HCT116 (cell line): ENCODE measurements around the gene HSFX4. TPM values are rescaled to one million over a fixed set of nuclear protein-coding genes. Genes with fewer than 3 reads are reported as not detected.
"Not testable (repeated sequence)": the region's sequence is repeated elsewhere in the genome, so short reads cannot be mapped to it uniquely, and the experiment has no call there.

ENCODE experiments used
- ATAC-seq: fragments of 200-7000 bp; cut with Tn5 transposase; 2 replicates; pipeline ENCODE4 v1.9.1; 2020; ENCODE audit warnings: mild to moderate bottlenecking, moderate library complexity
- BruUV-seq: library from RNA; stranded (reverse); fragments of 400-500 nt; replicated peaks from 2 replicates; lab custom pipeline; 2021; lab: Mats Ljungman, UMichigan
- CTCF ChIA-PET: fragments of 300-600 bp; sonication (Branson Sonifier 250); formaldehyde crosslinking; loops from one replicate; lab custom pipeline; 2021; ENCODE audit warnings: antibody characterized with exemption; lab: Charles Lee
- POLR2A ChIA-PET: fragments of 300-600, 350-600 bp; sonication (Branson Sonifier 250); formaldehyde crosslinking; loops from one replicate; lab custom pipeline; 2021; ENCODE audit warnings: antibody characterized with exemption; lab: Charles Lee
- RAD21 ChIA-PET, 2 experiments: fragments of 300-600 bp; sonication (Branson Sonifier 250); formaldehyde crosslinking; loops; one replicate each; lab custom pipeline; 2023; ENCODE audit warnings: low total read pairs in 2 of 2; ENCODE audit not compliant: uncharacterized antibody in 2 of 2, unreplicated experiment in 2 of 2, low non-redundant PET in 1 of 2; lab: Charles Lee
- DNase-seq: peaks from one replicate; pipeline ENCODE4 v3.0.0-alpha.2; 2010; ENCODE audit warnings: low read depth, low spot score
- H2AFZ ChIP-seq: fragments of 200-600 bp; shearing (Covaris generic), sonication (generic); 2 replicates; pipeline ENCODE4 v1.6.1; 2017; ENCODE audit warnings: low read depth, mixed run types, mixed read lengths, antibody characterized with exemption, low read length; ENCODE audit not compliant: poor library complexity, severe bottlenecking
- H3K27ac ChIP-seq: 2 replicates; pipeline ENCODE4 v1.5.1; 2012; ENCODE audit warnings: low read depth, low read length
- H3K27me3 ChIP-seq: fragments of 200-600 bp; sonication (generic); 2 replicates; pipeline ENCODE4 v1.6.1; 2016; ENCODE audit warnings: mixed run types, low read length, mixed read lengths; ENCODE audit not compliant: insufficient read depth
- H3K36me3 ChIP-seq, 2 experiments: fragments of 200-500 bp in 1 of 2; fragments of 200-600 bp in 1 of 2; sonication (Bioruptor generic) in 1 of 2; sonication (generic) in 1 of 2; 2 replicates each; pipeline versions ENCODE4 v1.5.1 to v1.6.1; 2014 to 2016; ENCODE audit warnings: low read length in 2 of 2, inconsistent platforms in 1 of 2, mixed read lengths in 1 of 2, mixed run types in 1 of 2; ENCODE audit not compliant: insufficient read depth in 2 of 2, control insufficient read depth in 1 of 2
- H3K4me1 ChIP-seq, 2 experiments: fragments of 200-600 bp in 1 of 2; sonication (generic) in 1 of 2; 2 replicates each; pipeline versions ENCODE4 v1.5.1 to v1.6.1; 2012 to 2017; ENCODE audit warnings: low read length in 2 of 2, inconsistent platforms in 1 of 2, mild to moderate bottlenecking in 1 of 2, mixed read lengths in 1 of 2, mixed run types in 1 of 2, moderate library complexity in 1 of 2; ENCODE audit not compliant: insufficient read depth in 2 of 2, control insufficient read depth in 1 of 2
- H3K4me2 ChIP-seq: fragments of 200-600 bp; sonication (generic); 2 replicates; pipeline ENCODE4 v1.6.1; 2017; ENCODE audit warnings: mixed run types, low read length, mixed read lengths
- H3K4me3 ChIP-seq, 2 experiments: fragments of 200-600 bp in 1 of 2; sonication (generic) in 1 of 2; replicated peaks in 1 of 2; 2 replicates each; pipeline ENCODE4 v1.5.1; 2011 to 2016; ENCODE audit warnings: low read length in 2 of 2, control low read depth in 1 of 2, low read depth in 1 of 2, mild to moderate bottlenecking in 1 of 2, mixed read lengths in 1 of 2, mixed run types in 1 of 2
- H3K79me2 ChIP-seq: fragments of 200-600 bp; sonication (generic); 2 replicates; pipeline ENCODE4 v1.6.1; 2017; ENCODE audit warnings: mild to moderate bottlenecking, mixed run types, low read length, moderate library complexity, mixed read lengths; ENCODE audit not compliant: insufficient read depth
- H3K9ac ChIP-seq: fragments of 200-600 bp; sonication (generic); 2 replicates; pipeline ENCODE4 v1.6.1; 2016; ENCODE audit warnings: low read length, mixed read lengths
- H3K9me2 ChIP-seq: fragments of 200-600 bp; sonication (generic), shearing (Covaris generic); 2 replicates; pipeline ENCODE4 v1.6.1; 2017; ENCODE audit warnings: mixed run types, mild to moderate bottlenecking, moderate library complexity; ENCODE audit not compliant: insufficient read depth
- H3K9me3 ChIP-seq, 2 experiments: fragments of 200-500 bp in 1 of 2; fragments of 200-600 bp in 1 of 2; sonication (Bioruptor generic) in 1 of 2; sonication (generic) in 1 of 2; 2 replicates each; pipeline ENCODE4 v1.6.1; 2014 to 2017; ENCODE audit warnings: low read length in 2 of 2, mixed read lengths in 2 of 2, inconsistent platforms in 1 of 2, low read depth in 1 of 2, mild to moderate bottlenecking in 1 of 2, mixed run types in 1 of 2, moderate library complexity in 1 of 2; ENCODE audit not compliant: control insufficient read depth in 1 of 2, insufficient read depth in 1 of 2
- H4K20me1 ChIP-seq: fragments of 200-600 bp; sonication (generic), shearing (Covaris generic); 2 replicates; pipeline ENCODE4 v1.6.1; 2017; ENCODE audit warnings: mixed run types, mild to moderate bottlenecking, moderate library complexity; ENCODE audit not compliant: insufficient read depth
- CBX3 ChIP-seq: IDR thresholded peaks from 2 replicates; pipeline ENCODE4 v1.6.1; 2012; ENCODE audit warnings: low read depth
- POLR2A ChIP-seq: IDR thresholded peaks from 2 replicates; pipeline ENCODE4 v1.7.0; 2011; ENCODE audit warnings: borderline replicate concordance; ENCODE audit not compliant: insufficient read depth, insufficient read length; ENCODE audit errors: extremely low read depth
- POLR2AphosphoS5 ChIP-seq: IDR thresholded peaks from 2 replicates; pipeline ENCODE4 v1.6.1; 2011; ENCODE audit warnings: mild to moderate bottlenecking, low read depth, low read length, moderate library complexity
- intact Hi-C: fragments of 100-400 bp; cut with micrococcal nuclease; formaldehyde crosslinking; loops from 2 replicates; pipeline ENCODE4 v1.10.0; 2022
- total RNA-seq: library from RNA; stranded (reverse); gene quantifications from one replicate; pipeline ENCODE4 v1.2.1, GENCODE V29; 2021; ENCODE audit not compliant: unreplicated experiment

The HSFX4 gene
- total RNA-seq, 1 experiment from 2014 or later, result not detected

DNA sequence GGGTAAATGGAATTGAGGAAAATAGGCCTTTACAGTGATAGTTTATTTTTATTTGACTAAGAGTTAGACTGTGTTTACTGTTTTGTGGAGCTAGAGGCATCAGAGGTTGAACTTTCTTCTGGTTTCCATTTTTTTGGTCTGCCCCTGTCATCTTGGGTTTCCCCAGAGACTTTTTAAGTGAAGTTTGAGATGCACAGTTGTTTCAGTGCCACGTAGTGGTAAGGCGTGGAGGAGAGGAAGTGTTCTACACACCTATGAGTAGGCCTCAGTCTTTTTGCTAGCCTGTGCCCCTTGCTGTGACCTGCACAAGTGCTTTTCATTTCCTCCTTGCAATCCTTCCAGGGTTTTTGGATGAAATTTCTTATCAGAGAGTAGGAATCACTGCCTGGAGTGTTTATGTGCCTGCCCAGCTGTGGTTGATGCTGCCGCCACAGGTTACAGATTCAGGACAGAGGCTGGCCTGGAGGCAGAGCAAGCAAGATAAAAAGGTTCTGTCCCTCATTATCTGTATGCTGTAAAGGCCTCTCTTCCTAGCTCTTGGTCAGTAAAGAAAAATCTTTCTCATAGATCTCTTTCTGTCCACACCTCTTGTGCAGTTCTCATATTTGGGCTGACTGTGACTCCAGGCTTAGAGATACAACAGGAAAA, 12.5 kb upstream of the HSFX4 start (continued):
- TF ChIP-seq POLR2AphosphoS5 (no peak), CBX3 (no peak), POLR2A (no peak)

DNA sequence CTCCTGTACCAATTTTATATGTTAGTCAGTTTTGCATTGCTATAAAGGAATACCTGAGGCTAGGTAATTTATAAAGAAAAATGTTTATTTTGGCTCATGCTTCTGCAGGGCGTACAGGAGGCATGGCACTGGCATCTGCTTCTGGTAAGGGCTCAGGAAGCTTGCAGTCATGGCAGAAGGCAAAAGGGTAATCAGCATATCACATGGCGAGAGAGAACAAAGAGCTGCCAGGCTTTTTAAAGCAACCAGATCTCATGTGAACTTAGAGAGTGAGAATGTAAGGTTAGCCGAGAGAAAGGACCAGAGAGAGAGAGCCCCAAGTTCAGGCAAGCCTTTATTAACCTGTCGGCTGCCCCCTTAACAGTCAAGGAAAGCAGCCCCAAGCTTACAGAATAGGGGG, 5.5 kb upstream of the HSFX4 start:
- H3K4me3 ChIP-seq, H3K27me3 ChIP-seq, H3K9me2 ChIP-seq, H3K4me1 ChIP-seq, ATAC-seq, POLR2A ChIA-PET, H3K79me2 ChIP-seq, BruUV-seq, intact Hi-C loops, H3K36me3 ChIP-seq, CTCF ChIA-PET, H2AFZ ChIP-seq, H3K4me2 ChIP-seq, RAD21 ChIA-PET, DNase-seq, H3K9ac ChIP-seq, H3K9me3 ChIP-seq, H4K20me1 ChIP-seq, H3K27ac ChIP-seq: not testable (repeated sequence)

DNA sequence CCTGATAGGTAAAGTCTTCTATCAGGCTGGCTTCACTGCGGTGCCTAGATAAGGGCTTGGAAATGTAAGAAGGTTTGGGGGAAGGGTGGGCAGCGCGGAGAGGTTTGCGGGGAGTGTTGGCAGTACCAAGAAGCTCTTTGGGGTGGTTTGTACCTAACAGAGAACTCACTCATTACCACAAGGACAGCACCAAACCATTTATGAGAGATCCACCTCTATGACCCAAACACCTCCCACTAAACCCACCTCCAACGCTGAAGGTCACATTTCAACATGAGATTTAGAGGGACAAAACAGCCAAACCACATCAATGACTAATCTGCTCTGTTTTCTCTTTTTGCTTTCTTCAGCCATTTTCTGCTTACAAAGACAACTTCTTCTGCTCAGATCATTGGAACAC, 4.9 kb upstream of the HSFX4 start:
- BruUV-seq, H3K27ac ChIP-seq, H2AFZ ChIP-seq, H3K4me1 ChIP-seq, intact Hi-C loops, DNase-seq, H3K36me3 ChIP-seq, CTCF ChIA-PET, H3K9me2 ChIP-seq, H3K79me2 ChIP-seq, H4K20me1 ChIP-seq, H3K4me2 ChIP-seq, H3K9me3 ChIP-seq, H3K4me3 ChIP-seq, H3K9ac ChIP-seq, H3K27me3 ChIP-seq, POLR2A ChIA-PET, ATAC-seq, RAD21 ChIA-PET: not testable (repeated sequence)

DNA sequence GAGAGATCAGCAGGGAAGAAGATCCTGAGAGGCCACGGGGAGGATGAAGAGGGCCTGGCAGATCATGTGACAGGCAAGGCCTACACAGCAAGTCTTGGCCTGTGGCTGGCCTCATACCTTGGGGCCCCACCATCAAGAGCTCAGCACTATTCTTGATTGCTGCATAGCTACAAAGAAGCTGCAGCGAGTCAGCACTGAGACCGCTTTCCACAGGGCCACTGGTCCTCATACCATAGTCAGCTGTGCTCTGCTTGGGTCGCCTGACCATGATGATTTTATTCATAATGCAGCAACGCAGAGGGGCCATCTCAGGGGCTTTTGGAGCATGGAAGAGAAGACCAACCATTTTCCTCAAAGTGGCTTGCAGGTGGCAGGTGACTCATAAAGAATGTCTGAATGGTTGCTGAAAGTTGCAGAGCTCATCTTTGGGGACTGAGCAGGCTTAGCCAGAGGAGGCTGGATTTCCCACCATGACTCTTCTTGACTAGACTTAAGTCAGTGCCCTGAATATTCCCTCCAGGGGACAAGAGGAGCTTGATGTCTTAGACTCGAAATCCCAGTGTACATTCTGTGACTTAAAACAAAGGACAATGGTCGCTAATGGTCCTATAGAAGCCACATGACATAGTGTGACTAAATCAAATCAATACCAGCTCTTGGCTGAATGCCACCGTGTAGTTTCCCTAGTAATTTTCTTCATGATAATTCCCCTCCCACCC, 2.0 kb upstream of the HSFX4 start:
- DNase-seq, H3K4me3 ChIP-seq, H3K36me3 ChIP-seq, H3K27ac ChIP-seq, H3K9ac ChIP-seq, H3K4me1 ChIP-seq, ATAC-seq, H2AFZ ChIP-seq, H4K20me1 ChIP-seq, intact Hi-C loops, RAD21 ChIA-PET, H3K9me2 ChIP-seq, BruUV-seq, H3K27me3 ChIP-seq, H3K79me2 ChIP-seq, H3K4me2 ChIP-seq, POLR2A ChIA-PET, H3K9me3 ChIP-seq, CTCF ChIA-PET: not testable (repeated sequence)

DNA sequence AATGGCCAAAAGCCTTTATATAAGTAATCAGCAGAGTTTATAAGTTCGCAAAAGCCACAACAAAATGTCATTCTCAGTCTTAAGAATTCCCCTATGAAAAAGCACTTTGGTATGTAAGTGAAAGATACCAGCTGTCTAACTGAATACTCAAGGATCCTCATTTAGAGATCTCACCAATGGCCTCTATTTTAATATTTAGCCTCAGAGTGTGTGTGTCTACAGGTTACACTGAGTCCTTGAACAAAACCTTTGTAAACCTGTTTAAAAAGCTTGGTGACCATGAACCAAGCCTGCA, 1.5 kb upstream of the HSFX4 start:
- H3K27ac ChIP-seq, result not testable (repeated sequence)

More for the DNA sequence above, 1.5 kb upstream of the HSFX4 start:
- H3K4me2 ChIP-seq, H3K36me3 ChIP-seq, ATAC-seq, DNase-seq, H2AFZ ChIP-seq, CTCF ChIA-PET, H3K9me3 ChIP-seq, H4K20me1 ChIP-seq, BruUV-seq, intact Hi-C loops, RAD21 ChIA-PET, H3K27me3 ChIP-seq, H3K79me2 ChIP-seq, H3K9ac ChIP-seq, H3K9me2 ChIP-seq, H3K4me1 ChIP-seq, POLR2A ChIA-PET, H3K4me3 ChIP-seq: not testable (repeated sequence)
